Measurements from ENCODE around the gene VSTM2B. TPM values are rescaled to one million over a fixed set of nuclear protein-coding genes. Genes with fewer than 3 reads are reported as not detected.

VSTM2B gene
- total and polyA plus RNA-seq, 7 experiments from 2014 or later, result 0.24 TPM; not detected in 6

DNA sequence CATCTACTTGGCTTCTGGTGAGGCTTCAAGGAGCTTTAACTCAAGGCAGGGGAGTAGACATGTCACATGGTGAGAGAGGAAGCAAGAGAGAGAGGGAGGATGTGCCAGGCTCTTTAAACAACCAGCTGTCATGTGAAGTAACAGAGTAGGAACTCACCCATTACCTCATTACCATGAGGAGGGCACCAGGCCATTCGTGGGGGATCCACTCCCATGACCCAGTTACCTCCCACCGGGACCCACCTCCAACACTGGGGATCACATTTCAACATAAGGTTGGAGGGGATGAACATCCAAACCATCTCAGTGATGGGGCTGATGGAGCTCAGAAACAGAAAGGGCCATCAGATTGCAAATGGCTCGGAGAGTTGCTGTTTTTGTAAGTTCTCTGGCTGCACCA, 12.9 kb downstream of the VSTM2B start:
- Mint-ChIP-seq H3K36me3 (peaks cover 0 to 4% (median 0%) of the 10 kb centered on the region in 5 donors), H3K9me3 (peaks cover 0 to 4% (median 0%) of the 10 kb centered on the region in 11 donors), H3K4me1 (no peaks in the 10 kb centered on the region), H3K27ac (no peak overlapping the region), H3K27me3 (peaks cover 0 to 45% (median 10%) of the 10 kb centered on the region in 5 donors), H3K4me3 (no peak overlapping the region)
- no peak overlapping the region for H3K4me3 ChIP-seq (ENCODE audit: low read length)
- H3K36me3 ChIP-seq (ENCODE audit: control insufficient read depth in 2 of 3, insufficient read depth in 3 of 3, low read length in 3 of 3), result no peaks in the 10 kb centered on the region
- CTCF ChIA-PET, result no interaction called here
- no peaks in the 10 kb centered on the region for H3K9me3 ChIP-seq (ENCODE audit: control insufficient read depth in 2 of 3, low read length in 3 of 3)
- POLR2A ChIA-PET, result no interaction called here
- no peak overlapping the region for H3K27ac ChIP-seq (ENCODE audit: low read depth, low read length)
- no peaks in the 10 kb centered on the region for H3K4me1 ChIP-seq (ENCODE audit: control insufficient read depth in 2 of 2, insufficient read depth in 2 of 2, low read length in 2 of 2)
- intact Hi-C loops (cut with micrococcal nuclease), result no loop called here
- ATAC-seq (no peak), DNase-seq (no peak)
- no peaks in the 10 kb centered on the region for H3K27me3 ChIP-seq (ENCODE audit: control insufficient read depth in 2 of 2, insufficient read depth in 2 of 2, low read length in 2 of 2)

GRCh38 chr19:29539131-29539530, 13.3 kb downstream of the VSTM2B start:
- no peak overlapping the region for H3K27ac Mint-ChIP-seq
- Histone ChIP-seq H3K27me3 (ENCODE audit: control insufficient read depth in 2 of 2, insufficient read depth in 2 of 2, low read length in 2 of 2) (no peaks in the 10 kb centered on the region), H3K4me1 (ENCODE audit: control insufficient read depth in 2 of 2, insufficient read depth in 2 of 2, low read length in 2 of 2) (no peaks in the 10 kb centered on the region), H3K27ac (ENCODE audit: low read depth, low read length) (no peak overlapping the region), H3K4me3 (ENCODE audit: low read length) (no peak overlapping the region), H3K36me3 (ENCODE audit: control insufficient read depth in 2 of 3, insufficient read depth in 3 of 3, low read length in 3 of 3) (no peaks in the 10 kb centered on the region), H3K9me3 (ENCODE audit: control insufficient read depth in 2 of 3, low read length in 3 of 3) (no peaks in the 10 kb centered on the region)
- H3K27me3 Mint-ChIP-seq, result peaks cover 0 to 40% (median 9%) of the 10 kb centered on the region in 5 donors
- peaks cover 0 to 4% (median 0%) of the 10 kb centered on the region in 11 donors for H3K9me3 Mint-ChIP-seq
- ChIA-PET POLR2A (no interaction called here), CTCF (no interaction called here)
- no peaks in the 10 kb centered on the region for H3K4me1 Mint-ChIP-seq
- no peak for ATAC-seq
- no peak for DNase-seq
- H3K4me3 Mint-ChIP-seq, result no peak overlapping the region
- intact Hi-C loops (cut with micrococcal nuclease), result no loop called here
- peaks cover 0 to 4% (median 0%) of the 10 kb centered on the region in 5 donors for H3K36me3 Mint-ChIP-seq

DNA sequence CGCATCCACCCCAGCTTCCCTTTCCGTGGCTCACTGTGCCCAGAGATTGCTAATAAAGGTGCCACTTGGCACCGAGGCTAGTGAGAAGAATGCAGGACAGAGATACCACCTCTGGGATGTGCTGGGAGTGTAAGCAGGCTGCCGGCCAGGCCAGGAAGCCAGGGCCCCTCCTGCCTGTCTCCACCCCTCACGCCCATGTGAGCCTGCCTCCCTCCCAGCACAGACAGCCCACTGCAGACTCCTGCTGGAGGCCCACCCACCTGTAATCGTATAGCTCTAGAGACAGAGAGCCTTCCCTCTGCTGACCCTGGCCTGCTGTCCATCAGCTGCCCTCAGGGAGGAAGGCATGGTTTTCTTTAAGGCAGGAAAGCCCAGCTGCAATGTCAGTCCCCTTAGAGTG, 13.9 kb downstream of the VSTM2B start:
- ChIA-PET POLR2A (no interaction called here), CTCF (interaction anchor here (0.6 kb wide), 1 partner anchor 1545 kb away, joined by 3 read pairs; no protein-coding TSS in a partner anchor)

DNA sequence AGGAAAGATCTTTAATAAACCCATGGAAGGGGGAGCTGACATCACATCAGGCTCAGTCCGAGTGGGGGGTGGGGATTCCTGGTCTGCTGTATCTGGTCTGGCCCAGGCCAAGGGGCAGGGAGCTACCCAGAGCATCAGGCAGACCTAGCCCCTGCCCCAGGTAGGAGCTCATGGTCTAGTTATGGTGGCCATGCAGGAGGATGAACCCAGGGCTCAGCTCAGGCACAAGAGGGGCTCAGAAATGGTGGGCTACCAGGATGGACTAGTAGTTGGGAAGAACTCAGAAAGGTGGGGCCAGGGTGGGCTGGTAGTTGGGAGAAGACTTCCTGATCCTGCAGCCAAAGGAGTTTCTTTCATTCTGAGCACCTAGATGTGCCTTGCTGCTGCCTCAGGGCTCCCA, 14.3 kb downstream of the VSTM2B start:
- peaks cover 0 to 35% (median 15%) of the 10 kb centered on the region in 5 donors for H3K27me3 Mint-ChIP-seq
- DNase-seq (no peak), ATAC-seq (no peak)
- peaks cover 0 to 4% (median 0%) of the 10 kb centered on the region in 5 donors for H3K36me3 Mint-ChIP-seq
- no peaks in the 10 kb centered on the region for H3K4me1 Mint-ChIP-seq
- ChIA-PET POLR2A (no interaction called here), CTCF (interaction anchor here (0.6 kb wide), 1 partner anchor 1545 kb away, joined by 3 read pairs; no protein-coding TSS in a partner anchor)
- intact Hi-C loops (cut with micrococcal nuclease), result no loop called here
- no peak overlapping the region for H3K4me3 ChIP-seq (ENCODE audit: low read length)
- H3K27ac ChIP-seq (ENCODE audit: low read depth, low read length), result no peak overlapping the region
- no peaks in the 10 kb centered on the region for H3K36me3 ChIP-seq (ENCODE audit: control insufficient read depth in 2 of 3, insufficient read depth in 3 of 3, low read length in 3 of 3)
- peaks cover 0 to 11% (median 3%) of the 10 kb centered on the region in 11 donors for H3K9me3 Mint-ChIP-seq
- no peak overlapping the region for H3K4me3 Mint-ChIP-seq
- no peaks in the 10 kb centered on the region for H3K4me1 ChIP-seq (ENCODE audit: control insufficient read depth in 2 of 2, insufficient read depth in 2 of 2, low read length in 2 of 2)
- no peaks in the 10 kb centered on the region for H3K9me3 ChIP-seq (ENCODE audit: control insufficient read depth in 2 of 3, low read length in 3 of 3)
- no peak overlapping the region for H3K27ac Mint-ChIP-seq
- no peaks in the 10 kb centered on the region for H3K27me3 ChIP-seq (ENCODE audit: control insufficient read depth in 2 of 2, insufficient read depth in 2 of 2, low read length in 2 of 2)

More for the DNA sequence above, 13.9 kb downstream of the VSTM2B start:
- peaks cover 0 to 7% (median 2%) of the 10 kb centered on the region in 11 donors for H3K9me3 Mint-ChIP-seq
- peaks cover 0 to 4% (median 0%) of the 10 kb centered on the region in 5 donors for H3K36me3 Mint-ChIP-seq
- H3K4me3 Mint-ChIP-seq, result no peak overlapping the region
- no peaks in the 10 kb centered on the region for H3K9me3 ChIP-seq (ENCODE audit: control insufficient read depth in 2 of 3, low read length in 3 of 3)
- intact Hi-C loops (cut with micrococcal nuclease), result no loop called here
- H3K27ac ChIP-seq (ENCODE audit: low read depth, low read length), result no peak overlapping the region
- no peaks in the 10 kb centered on the region for H3K27me3 ChIP-seq (ENCODE audit: control insufficient read depth in 2 of 2, insufficient read depth in 2 of 2, low read length in 2 of 2)
- H3K4me1 ChIP-seq (ENCODE audit: control insufficient read depth in 2 of 2, insufficient read depth in 2 of 2, low read length in 2 of 2), result no peaks in the 10 kb centered on the region
- no peak overlapping the region for H3K4me3 ChIP-seq (ENCODE audit: low read length)
- no peak for DNase-seq
- H3K4me1 Mint-ChIP-seq, result no peaks in the 10 kb centered on the region
- ATAC-seq, result no peak
- no peaks in the 10 kb centered on the region for H3K36me3 ChIP-seq (ENCODE audit: control insufficient read depth in 2 of 3, insufficient read depth in 3 of 3, low read length in 3 of 3)
- peaks cover 0 to 35% (median 11%) of the 10 kb centered on the region in 5 donors for H3K27me3 Mint-ChIP-seq
- no peak overlapping the region for H3K27ac Mint-ChIP-seq

DNA sequence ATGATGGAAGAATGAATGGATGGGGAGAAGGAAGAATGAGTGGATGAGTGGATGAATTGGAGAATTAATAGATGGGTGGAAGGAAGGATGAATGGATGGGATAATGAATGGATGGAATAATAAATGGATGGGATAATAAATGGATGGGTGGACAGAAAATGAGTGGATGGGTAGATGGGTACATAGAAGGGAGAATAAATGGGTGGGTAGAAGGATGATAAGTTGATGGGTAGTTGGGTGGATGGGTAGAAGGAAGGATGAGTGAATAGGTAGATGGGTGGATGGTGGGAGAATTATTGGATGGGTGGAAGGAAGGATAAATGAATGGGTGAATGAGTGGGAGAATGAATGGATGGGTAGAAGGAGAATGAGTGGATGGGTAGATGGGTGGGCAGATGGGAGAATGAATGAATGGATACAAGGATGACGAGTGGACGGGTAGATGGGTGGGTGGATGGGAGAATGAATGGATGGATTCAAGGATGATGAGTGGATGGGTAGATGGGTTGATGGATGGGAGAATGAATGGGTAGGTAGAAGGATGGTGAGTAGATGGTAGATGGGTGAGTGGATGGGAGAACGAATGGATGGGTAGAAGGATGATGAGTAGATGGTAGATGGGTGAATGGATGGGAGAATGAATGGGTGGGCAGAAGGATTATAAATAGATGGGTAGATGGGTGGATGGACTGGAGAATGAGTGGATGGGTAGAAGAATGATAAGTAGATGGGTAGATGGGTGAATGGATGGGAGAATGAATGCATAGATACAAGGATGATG, 15.9 kb downstream of the VSTM2B start:
- Histone ChIP-seq H3K4me3 (ENCODE audit: low read length) (no peak overlapping the region), H3K27me3 (ENCODE audit: control insufficient read depth in 2 of 2, insufficient read depth in 2 of 2, low read length in 2 of 2) (no peaks in the 10 kb centered on the region), H3K27ac (ENCODE audit: low read depth, low read length) (no peak overlapping the region), H3K9me3 (ENCODE audit: control insufficient read depth in 2 of 3, low read length in 3 of 3) (no peaks in the 10 kb centered on the region), H3K36me3 (ENCODE audit: control insufficient read depth in 2 of 3, insufficient read depth in 3 of 3, low read length in 3 of 3) (no peaks in the 10 kb centered on the region), H3K4me1 (ENCODE audit: control insufficient read depth in 2 of 2, insufficient read depth in 2 of 2, low read length in 2 of 2) (no peaks in the 10 kb centered on the region)
- ChIA-PET POLR2A (no interaction called here), CTCF (no interaction called here)
- H3K27me3 Mint-ChIP-seq, result peaks cover 0 to 26% (median 13%) of the 10 kb centered on the region in 5 donors
- no peak overlapping the region for H3K27ac Mint-ChIP-seq
- ATAC-seq, result no peak
- H3K4me3 Mint-ChIP-seq, result no peak overlapping the region
- peaks cover 0 to 12% (median 3%) of the 10 kb centered on the region in 11 donors for H3K9me3 Mint-ChIP-seq
- H3K4me1 Mint-ChIP-seq, result no peaks in the 10 kb centered on the region
- intact Hi-C loops (cut with micrococcal nuclease), result no loop called here
- peaks cover 0 to 4% (median 0%) of the 10 kb centered on the region in 5 donors for H3K36me3 Mint-ChIP-seq
- DNase-seq, result no peak

- H3K9me3 Mint-ChIP-seq, result peaks cover 0 to 12% (median 3%) of the 10 kb centered on the region in 11 donors
- H3K4me3 ChIP-seq (ENCODE audit: low read length), result no peak overlapping the region
- no peaks in the 10 kb centered on the region for H3K9me3 ChIP-seq (ENCODE audit: control insufficient read depth in 2 of 3, low read length in 3 of 3)
- H3K27ac Mint-ChIP-seq, result no peak overlapping the region
- no peaks in the 10 kb centered on the region for H3K4me1 Mint-ChIP-seq
- no peak overlapping the region for H3K4me3 Mint-ChIP-seq
- intact Hi-C loops (cut with micrococcal nuclease), result no loop called here
- ChIA-PET CTCF (no interaction called here), POLR2A (no interaction called here)
- peaks cover 0 to 29% (median 13%) of the 10 kb centered on the region in 5 donors for H3K27me3 Mint-ChIP-seq
- no peaks in the 10 kb centered on the region for H3K4me1 ChIP-seq (ENCODE audit: control insufficient read depth in 2 of 2, insufficient read depth in 2 of 2, low read length in 2 of 2)
- ATAC-seq, result no peak
- H3K27ac ChIP-seq (ENCODE audit: low read depth, low read length), result no peak overlapping the region
- H3K27me3 ChIP-seq (ENCODE audit: control insufficient read depth in 2 of 2, insufficient read depth in 2 of 2, low read length in 2 of 2), result no peaks in the 10 kb centered on the region
- peaks cover 0 to 4% (median 0%) of the 10 kb centered on the region in 5 donors for H3K36me3 Mint-ChIP-seq
- no peak for DNase-seq
- H3K36me3 ChIP-seq (ENCODE audit: control insufficient read depth in 2 of 3, insufficient read depth in 3 of 3, low read length in 3 of 3), result no peaks in the 10 kb centered on the region
Measured at GRCh38 chr19:29542327-29542726, 16.5 kb downstream of the VSTM2B start.

- H3K27me3 Mint-ChIP-seq, result peaks cover 0 to 33% (median 13%) of the 10 kb centered on the region in 5 donors
- Histone ChIP-seq H3K27me3 (ENCODE audit: control insufficient read depth in 2 of 2, insufficient read depth in 2 of 2, low read length in 2 of 2) (no peaks in the 10 kb centered on the region), H3K27ac (ENCODE audit: low read depth, low read length) (no peak overlapping the region), H3K9me3 (ENCODE audit: control insufficient read depth in 2 of 3, low read length in 3 of 3) (no peaks in the 10 kb centered on the region), H3K4me1 (ENCODE audit: control insufficient read depth in 2 of 2, insufficient read depth in 2 of 2, low read length in 2 of 2) (no peaks in the 10 kb centered on the region), H3K36me3 (ENCODE audit: control insufficient read depth in 2 of 3, insufficient read depth in 3 of 3, low read length in 3 of 3) (no peaks in the 10 kb centered on the region), H3K4me3 (ENCODE audit: low read length) (no peak overlapping the region)
- intact Hi-C loops (cut with micrococcal nuclease), result no loop called here
- no peak for DNase-seq
- H3K4me1 Mint-ChIP-seq, result no peaks in the 10 kb centered on the region
- ChIA-PET POLR2A (no interaction called here), CTCF (no interaction called here)
- no peak for ATAC-seq
- no peak overlapping the region for H3K4me3 Mint-ChIP-seq
- peaks cover 0 to 4% (median 0%) of the 10 kb centered on the region in 5 donors for H3K36me3 Mint-ChIP-seq
- H3K27ac Mint-ChIP-seq, result no peak overlapping the region
- peaks cover 0 to 12% (median 4%) of the 10 kb centered on the region in 11 donors for H3K9me3 Mint-ChIP-seq
Measured at GRCh38 chr19:29542776-29543175, 17.0 kb downstream of the VSTM2B start.

All from naive thymus-derived CD4-positive, alpha-beta T cell (primary cell).